Fibroblast of lung (primary cell): ENCODE data around the gene ABHD15. TPM values are rescaled to one million over a fixed set of nuclear protein-coding genes. Genes with fewer than 3 reads are reported as not detected.

Experiments used
- DNase-seq, 2 donors: peaks; one replicate each; pipeline versions ENCODE4 v3.0.0 to v3.0.0-alpha.2; 2010; ENCODE audit warnings: low read depth in 2 of 2
- H2AFZ ChIP-seq: 2 replicates; pipeline ENCODE4 v1.5.1; 2012; ENCODE audit warnings: low read length, control low read depth, inconsistent platforms
- H3K27ac ChIP-seq: 2 replicates; pipeline ENCODE4 v1.5.1; 2011; ENCODE audit warnings: low read length, control low read depth; ENCODE audit not compliant: insufficient read depth
- H3K27me3 ChIP-seq: 2 replicates; pipeline ENCODE4 v1.5.1; 2011; ENCODE audit warnings: mild to moderate bottlenecking, low read length; ENCODE audit not compliant: control insufficient read depth, insufficient read depth
- H3K36me3 ChIP-seq: 2 replicates; pipeline ENCODE4 v1.5.1; 2011; ENCODE audit warnings: low read length; ENCODE audit not compliant: control insufficient read depth, insufficient read depth
- H3K4me1 ChIP-seq: 2 replicates; pipeline ENCODE4 v1.5.1; 2011; ENCODE audit warnings: low read length; ENCODE audit not compliant: control insufficient read depth, insufficient read depth; ENCODE audit errors: extremely low read depth
- H3K4me2 ChIP-seq: 2 replicates; pipeline ENCODE4 v1.5.1; 2011; ENCODE audit warnings: low read length, control low read depth; ENCODE audit not compliant: insufficient read depth; ENCODE audit errors: extremely low read depth
- H3K4me3 ChIP-seq, 4 experiments: fragments of 200-600 bp in 1 of 4; sonication (generic) in 1 of 4; replicated peaks in 1 of 4; 2 replicates each; pipeline ENCODE4 v1.5.1; 2011 to 2016; ENCODE audit warnings: low read length in 4 of 4, low read depth in 3 of 4, mild to moderate bottlenecking in 3 of 4, control low read depth in 2 of 4, inconsistent platforms in 1 of 4, mixed read lengths in 1 of 4; ENCODE audit not compliant: insufficient read depth in 1 of 4; ENCODE audit errors: control extremely low read depth in 1 of 4
- H3K79me2 ChIP-seq: 2 replicates; pipeline ENCODE4 v1.5.1; 2012; ENCODE audit warnings: mild to moderate bottlenecking, low read length, inconsistent platforms; ENCODE audit not compliant: control insufficient read depth, insufficient read depth
- H3K9ac ChIP-seq: 2 replicates; pipeline ENCODE4 v1.5.1; 2011; ENCODE audit warnings: mild to moderate bottlenecking, low read length, control low read depth; ENCODE audit not compliant: insufficient read depth
- H3K9me3 ChIP-seq: 2 replicates; pipeline ENCODE4 v1.5.1; 2012; ENCODE audit warnings: low read depth, low read length; ENCODE audit not compliant: control insufficient read depth, insufficient read depth
- H4K20me1 ChIP-seq: 2 replicates; pipeline ENCODE4 v1.5.1; 2011; ENCODE audit warnings: low read length; ENCODE audit not compliant: control insufficient read depth, insufficient read depth; ENCODE audit errors: extremely low read depth
- CTCF ChIP-seq, 2 donors: IDR thresholded peaks in 1 of 2; conservative IDR thresholded peaks in 1 of 2; 1 replicate in 1 of 2; 2 replicates in 1 of 2; pipeline ENCODE4 v1.5.1; 2011 to 2012; ENCODE audit warnings: low read length in 2 of 2, control low read depth in 1 of 2, inconsistent platforms in 1 of 2, low read depth in 1 of 2, mild to moderate bottlenecking in 1 of 2
- EZH2 ChIP-seq: IDR thresholded peaks from 2 replicates; pipeline ENCODE4 v1.5.1; 2012; ENCODE audit warnings: low read length, control low read depth, mild to moderate bottlenecking; ENCODE audit errors: missing control alignments
- polyA plus RNA-seq, 2 donors: library from polyadenylated mRNA; depleted of rRNA in 1 of 2; stranded (reverse) in 1 of 2; unstranded in 1 of 2; fragments of >200 nt; gene quantifications; 2 replicates each; pipeline ENCODE4 v1.2.1, GENCODE V29; 2011 to 2012; ENCODE audit warnings: missing spikeins in 1 of 2
- total RNA-seq: library from RNA; depleted of rRNA; stranded (reverse); fragments of >200 nt; gene quantifications from 2 replicates; pipeline ENCODE4 v1.2.1, GENCODE V29; 2014

The ABHD15 gene
- total and polyA plus RNA-seq, 2 donors (not counting 1 experiment from before 2014, with no cell fraction given): 4.1 to 11.9 TPM

- no peaks in the 10 kb centered on the region for H4K20me1 ChIP-seq
These were observed 22.9 kb upstream of the ABHD15 start, which contains the start of gene GIT1 for GRCh38 chr17:29589524-29590410. GIT1 (minus strand) TSS chr17:29589648; CDS start chr17:29589378, 270 bp downstream.

GRCh38 chr17:29588562-29589411 lies 21.9 kb upstream of the ABHD15 start:
- peaks cover 20% of the 10 kb centered on the region for H3K4me1 ChIP-seq

More at GRCh38 chr17:29589524-29590410, 22.9 kb upstream of the ABHD15 start, which contains the start of gene GIT1:
- Histone ChIP-seq H3K9me3 (no peaks in the 10 kb centered on the region), H3K79me2 (peaks cover 40% of the 10 kb centered on the region), H3K9ac (peak within 1 kb of the TSS; percentile 47), H2AFZ (peak within 1 kb of the TSS; percentile 86), H3K27ac (peak within 1 kb of the TSS; percentile 61), H3K4me1 (peaks cover 20% of the 10 kb centered on the region), H3K4me2 (peak within 1 kb of the TSS; percentile 94), H3K27me3 (no peaks in the 10 kb centered on the region), H3K4me3 (peak within 1 kb of the TSS; percentile 72 to 85 (median 80)), H3K36me3 (no peaks in the 10 kb centered on the region)
- no peak for TF ChIP-seq EZH2
- TF ChIP-seq CTCF (conservative IDR thresholded peaks at IDR 0.05 in 1 of 2, IDR thresholded peaks at IDR 0.05 in 1 of 2; ENCODE audit: low read depth in 1 of 2, low read length in 2 of 2): no peak
- peak; percentile 79 for DNase-seq

More at GRCh38 chr17:29588562-29589411, 21.9 kb upstream of the ABHD15 start:
- Histone ChIP-seq H3K27me3 (no peaks in the 10 kb centered on the region), H3K27ac (peak overlapping the region; percentile 36), H3K36me3 (no peaks in the 10 kb centered on the region), H3K4me2 (peak overlapping the region; percentile 94), H3K79me2 (peaks cover 45% of the 10 kb centered on the region), H3K4me3 (peak overlapping the region; percentile 72 to 85 (median 80)), H2AFZ (peak overlapping the region; percentile 29), H4K20me1 (no peaks in the 10 kb centered on the region), H3K9ac (peak overlapping the region; percentile 39), H3K9me3 (no peaks in the 10 kb centered on the region)
- TF ChIP-seq CTCF (conservative IDR thresholded peaks at IDR 0.05 in 1 of 2, IDR thresholded peaks at IDR 0.05 in 1 of 2; ENCODE audit: low read depth in 1 of 2, low read length in 2 of 2): no peak
- TF ChIP-seq EZH2: no peak
- DNase-seq: peak; percentile 9 to 24
